Activated CD4-positive, alpha-beta T cell treated with anti-CD3 and anti-CD28 coated beads, Interleukin-2, amount 10 ng/mL, durations not matched to agents 24 days and 14 days (primary cell): Measurements from ENCODE around the gene SELENOF. TPM values are rescaled to one million over a fixed set of nuclear protein-coding genes. Genes with fewer than 3 reads are reported as not detected.

ENCODE experiments used
- total RNA-seq: library from RNA; stranded (reverse); gene quantifications from 2 replicates; pipeline ENCODE4 v1.2.3, GENCODE V29; 2022

Gene SELENOF
- total RNA-seq, 1 donor from 2014 or later, result 184 TPM

Other genes starting within 250 kb of the SELENOF start
- gene SH3GLB1, start 209.6 kb downstream of the SELENOF start, total RNA-seq, result 57.0 and 59.7 TPM in 2 replicates
- gene HS2ST1, start 509 bp upstream of the SELENOF start, total RNA-seq, result 15.8 and 16.0 TPM in 2 replicates